ENCODE measurements around the gene EPB41L2.

- TF ChIP-seq CTCF (IDR thresholded peaks at IDR 0.05 in 2 of 3, conservative IDR thresholded peaks at IDR 0.05 in 1 of 3; ENCODE audit: borderline replicate concordance in 1 of 3, insufficient read depth in 1 of 3, low read depth in 2 of 3, low read length in 2 of 3) (no peak), ATF3 (IDR thresholded peaks at IDR 0.05) (no peak), POLR2AphosphoS5 (IDR thresholded peaks at IDR 0.05; ENCODE audit: low read depth, low read length) (no peak), MAX (IDR thresholded peaks at IDR 0.05) (no peak), RAD21 (IDR thresholded peaks at IDR 0.05; ENCODE audit: low read depth) (no peak), YY1 (IDR thresholded peaks at IDR 0.05; ENCODE audit: extremely low read depth, insufficient replicate concordance, low read depth, low read length) (no peak), EZH2phosphoT487 (IDR thresholded peaks at IDR 0.05; ENCODE audit: borderline replicate concordance) (no peak), EZH2 (IDR thresholded peaks at IDR 0.05) (no peak), FOSL1 (IDR thresholded peaks at IDR 0.05; ENCODE audit: low read depth) (no peak), POLR2A (IDR thresholded peaks at IDR 0.05; ENCODE audit: borderline replicate concordance, extremely low read depth, insufficient read depth, insufficient read length) (no peak)
These were observed 150.6 kb downstream of the EPB41L2 start for GRCh38 chr6:130912434-130912833.
